ENCODE data around the gene PEF1.

The PEF1 gene

DNA sequence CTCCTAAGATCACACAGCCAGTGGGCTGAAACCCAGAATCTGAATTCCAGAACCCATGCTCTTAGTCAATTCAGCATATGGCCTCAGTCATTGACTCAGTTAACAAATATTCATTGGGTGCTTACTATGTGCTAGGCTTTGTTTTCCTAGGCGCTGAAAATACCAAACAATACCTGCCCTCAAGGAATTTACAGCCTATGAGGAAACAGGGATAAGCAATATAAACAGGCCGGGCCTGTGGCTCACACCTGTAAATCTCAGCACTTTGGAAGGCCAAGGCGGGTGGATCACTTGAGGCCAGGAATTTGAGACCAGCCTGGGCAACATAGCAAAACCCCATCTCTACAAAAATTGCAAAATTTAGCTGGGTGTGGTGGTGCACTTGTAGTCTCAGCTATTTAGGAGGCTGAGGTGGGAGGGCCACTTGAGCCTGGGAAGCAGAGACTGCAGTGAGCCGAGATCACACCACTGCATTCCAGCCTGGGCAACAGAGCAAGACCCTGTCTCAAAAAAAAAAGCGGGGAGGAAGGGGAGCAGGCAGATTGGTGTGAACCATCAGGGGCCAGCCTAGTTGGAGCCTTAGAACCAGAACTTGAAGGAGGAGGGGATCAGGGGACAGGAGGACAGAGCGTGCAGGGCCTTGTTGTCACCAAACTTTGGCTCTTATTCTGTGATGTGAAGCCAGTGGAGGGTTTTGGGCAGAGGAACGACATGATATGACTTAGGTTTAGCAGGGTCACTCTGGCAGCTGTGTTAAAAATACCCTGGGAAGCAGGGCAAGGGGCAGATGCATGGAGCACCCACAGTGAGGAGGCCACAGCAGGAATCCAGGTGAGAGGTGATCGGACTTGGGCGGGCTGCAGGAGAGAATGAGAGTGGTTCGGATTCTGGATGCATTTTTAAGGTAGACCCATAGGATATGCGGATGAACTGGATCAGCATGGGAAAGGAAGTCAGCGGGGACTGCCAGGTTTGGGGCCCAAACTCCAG is 62.6 kb downstream of the PEF1 start:
- DNase-seq, result no peak

DNA sequence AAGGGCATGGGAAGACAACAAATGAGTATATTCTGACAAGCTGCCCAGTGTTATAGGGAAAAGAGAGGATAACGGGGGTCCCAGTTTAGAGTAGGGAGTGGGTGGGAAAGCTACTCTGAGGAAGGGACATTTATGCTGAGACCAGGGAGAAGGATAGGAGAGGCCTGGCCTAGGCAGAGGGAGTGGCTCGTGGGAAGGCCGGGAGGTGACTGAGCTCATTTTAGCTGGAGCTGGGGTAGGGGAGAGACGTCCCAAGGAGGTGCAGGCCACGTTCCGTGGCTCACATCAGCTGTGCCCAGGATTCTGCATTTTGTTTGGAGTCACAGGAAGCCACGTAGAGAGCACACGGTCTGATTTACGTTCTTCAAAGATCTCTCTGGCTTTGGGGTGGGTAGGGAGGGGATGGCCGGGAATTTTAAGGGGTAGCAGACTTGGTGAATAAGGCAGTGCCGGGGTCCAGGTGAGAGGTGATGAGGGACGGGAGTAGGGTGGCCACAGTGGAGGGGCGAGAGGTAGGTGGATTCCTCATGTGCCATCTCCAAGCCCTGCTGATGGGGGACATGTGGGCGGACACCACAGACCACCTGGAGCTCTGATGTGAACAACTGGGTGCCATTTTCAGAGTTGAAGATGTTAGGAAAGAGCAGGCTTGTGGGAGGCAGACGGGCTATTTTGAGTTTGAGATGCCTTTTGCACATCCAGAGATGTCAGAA is 63.6 kb downstream of the PEF1 start:
- DNase-seq, result no peak

DNA sequence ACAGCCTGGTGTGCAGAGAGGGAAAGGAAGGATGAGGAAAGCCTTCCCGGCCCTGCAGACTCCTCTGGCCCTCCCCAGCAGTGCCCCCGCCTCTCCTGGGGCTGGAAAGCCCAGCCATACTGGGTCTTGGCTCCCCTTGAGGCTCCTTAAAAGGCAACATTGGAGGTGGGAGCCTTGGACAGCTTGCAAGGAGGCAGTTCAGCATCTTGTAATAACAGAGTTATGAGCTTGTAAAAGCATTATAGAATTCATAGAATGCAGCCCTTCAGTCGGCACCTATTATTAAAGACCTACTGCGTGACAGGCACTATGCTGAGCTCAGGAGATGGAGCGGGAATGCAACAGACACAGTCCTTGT is 64.2 kb downstream of the PEF1 start:
- no peak for DNase-seq
